ENCODE measurements around the gene CIB2. TPM values are rescaled to one million over a fixed set of nuclear protein-coding genes. Genes with fewer than 3 reads are reported as not detected.

The CIB2 gene
- total RNA-seq, 2 donors from 2014 or later: 40.6 to 41.7 TPM

DNA sequence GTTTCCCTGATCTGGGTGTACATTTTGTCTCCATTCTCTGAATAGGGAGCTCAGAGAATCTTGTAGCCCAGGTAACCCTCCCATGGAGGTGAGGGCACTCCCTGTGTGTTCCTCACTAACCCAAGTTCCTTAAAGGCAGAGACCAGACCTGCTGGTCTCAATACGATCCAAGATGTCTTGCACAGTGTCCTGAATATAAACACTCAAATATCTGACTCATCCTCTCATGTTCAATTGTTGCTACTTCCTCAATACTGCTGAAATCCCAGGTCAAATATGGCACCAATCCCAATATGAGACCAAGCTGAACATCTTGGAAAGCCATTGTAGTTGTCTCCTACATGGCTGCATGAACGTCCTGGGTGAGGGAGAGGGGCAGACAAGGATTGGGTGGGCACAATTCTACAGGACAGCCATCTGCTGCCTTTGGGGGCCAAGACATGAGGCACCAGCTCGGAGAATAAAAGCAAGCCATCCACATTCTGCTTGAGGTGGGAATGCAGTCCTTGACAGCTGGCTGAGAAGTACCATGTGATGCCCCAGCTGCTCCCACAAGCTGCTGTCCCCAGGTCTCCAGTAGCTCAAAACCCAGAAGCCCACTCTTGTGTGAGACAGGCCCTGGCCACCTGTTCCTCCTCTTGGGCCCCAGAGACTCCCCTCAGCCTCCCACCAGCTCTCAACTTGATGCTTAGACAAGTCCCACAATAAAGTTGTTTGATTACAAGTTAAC, 72.0 kb downstream of the CIB2 start:
- Mint-ChIP-seq H3K9me3 (no peaks in the 10 kb centered on the region), H3K4me3 (no peak overlapping the region), H3K4me1 (peaks cover 18% of the 10 kb centered on the region), H3K27ac (no peak overlapping the region), H3K36me3 (ENCODE audit: low read depth) (no peaks in the 10 kb centered on the region), H3K27me3 (ENCODE audit: insufficient read depth) (peaks cover 29% of the 10 kb centered on the region)
- Histone ChIP-seq H3K4me3 (ENCODE audit: low read length) (no peak overlapping the region), H3K27me3 (ENCODE audit: control insufficient read depth, insufficient read depth, low read length, poor library complexity, severe bottlenecking) (peaks cover 46% of the 10 kb centered on the region), H3K9ac (ENCODE audit: extremely low read depth, low read length, poor library complexity, severe bottlenecking) (no peak overlapping the region), H3K4me1 (ENCODE audit: control insufficient read depth, insufficient read depth, low read length) (peaks cover 2% of the 10 kb centered on the region), H3K9me3 (ENCODE audit: control insufficient read depth, low read length) (no peaks in the 10 kb centered on the region), H3K27ac (ENCODE audit: low read depth, low read length) (no peak overlapping the region), H3K36me3 (ENCODE audit: control insufficient read depth, insufficient read depth, low read length) (no peaks in the 10 kb centered on the region)
- no peak for DNase-seq
- TF ChIP-seq, protein P1, sequence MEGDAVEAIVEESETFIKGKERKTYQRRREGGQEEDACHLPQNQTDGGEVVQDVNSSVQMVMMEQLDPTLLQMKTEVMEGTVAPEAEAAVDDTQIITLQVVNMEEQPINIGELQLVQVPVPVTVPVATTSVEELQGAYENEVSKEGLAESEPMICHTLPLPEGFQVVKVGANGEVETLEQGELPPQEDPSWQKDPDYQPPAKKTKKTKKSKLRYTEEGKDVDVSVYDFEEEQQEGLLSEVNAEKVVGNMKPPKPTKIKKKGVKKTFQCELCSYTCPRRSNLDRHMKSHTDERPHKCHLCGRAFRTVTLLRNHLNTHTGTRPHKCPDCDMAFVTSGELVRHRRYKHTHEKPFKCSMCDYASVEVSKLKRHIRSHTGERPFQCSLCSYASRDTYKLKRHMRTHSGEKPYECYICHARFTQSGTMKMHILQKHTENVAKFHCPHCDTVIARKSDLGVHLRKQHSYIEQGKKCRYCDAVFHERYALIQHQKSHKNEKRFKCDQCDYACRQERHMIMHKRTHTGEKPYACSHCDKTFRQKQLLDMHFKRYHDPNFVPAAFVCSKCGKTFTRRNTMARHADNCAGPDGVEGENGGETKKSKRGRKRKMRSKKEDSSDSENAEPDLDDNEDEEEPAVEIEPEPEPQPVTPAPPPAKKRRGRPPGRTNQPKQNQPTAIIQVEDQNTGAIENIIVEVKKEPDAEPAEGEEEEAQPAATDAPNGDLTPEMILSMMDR (conservative IDR thresholded peaks at IDR 0.05): no peak
- 93 to 100% methylated on average over 3 of the region's 3 CpGs for WGBS, 2 experiments (ENCODE audit: insufficient coverage in 1 of 2, insufficient read length in 1 of 2)

DNA sequence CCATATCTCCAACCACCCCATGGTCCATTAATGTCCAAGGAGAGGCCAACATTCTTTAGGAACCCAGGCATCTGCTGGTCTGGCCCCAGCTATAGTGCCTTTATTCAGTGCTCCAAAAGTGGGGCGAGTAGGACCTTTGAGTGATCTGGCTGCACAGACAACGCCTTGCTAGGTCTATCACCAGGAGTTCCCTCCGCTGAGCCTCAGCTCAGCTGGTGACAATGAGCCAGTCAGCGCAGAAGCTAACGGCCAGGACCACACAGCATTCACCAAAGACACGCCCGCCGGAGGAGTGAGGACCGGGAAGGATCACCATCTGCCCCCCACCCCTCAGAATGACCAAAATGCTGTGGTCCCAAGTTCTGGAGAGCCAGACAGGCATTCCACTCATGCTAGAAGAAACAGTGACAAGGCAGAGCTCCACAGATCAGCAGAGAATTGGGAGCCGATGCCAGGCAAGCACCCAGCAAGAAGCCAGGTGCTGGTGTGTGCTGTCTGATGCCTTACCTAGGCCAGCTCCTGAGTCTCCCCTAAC, 72.8 kb downstream of the CIB2 start:
- Mint-ChIP-seq H3K27ac (peak overlapping the region; percentile 50), H3K4me3 (no peak overlapping the region), H3K36me3 (ENCODE audit: low read depth) (no peaks in the 10 kb centered on the region), H3K27me3 (ENCODE audit: insufficient read depth) (peaks cover 29% of the 10 kb centered on the region), H3K4me1 (peaks cover 18% of the 10 kb centered on the region), H3K9me3 (no peaks in the 10 kb centered on the region)
- no peak overlapping the region for H3K27ac ChIP-seq (ENCODE audit: low read depth, low read length)
- H3K9ac ChIP-seq (ENCODE audit: extremely low read depth, low read length, poor library complexity, severe bottlenecking): no peak overlapping the region
- peaks cover 2% of the 10 kb centered on the region for H3K4me1 ChIP-seq (ENCODE audit: control insufficient read depth, insufficient read depth, low read length)
- TF ChIP-seq, protein P1 (conservative IDR thresholded peaks at IDR 0.05): no peak
- peaks cover 44% of the 10 kb centered on the region for H3K27me3 ChIP-seq (ENCODE audit: control insufficient read depth, insufficient read depth, low read length, poor library complexity, severe bottlenecking)
- no peaks in the 10 kb centered on the region for H3K36me3 ChIP-seq (ENCODE audit: control insufficient read depth, insufficient read depth, low read length)
- H3K9me3 ChIP-seq (ENCODE audit: control insufficient read depth, low read length): no peaks in the 10 kb centered on the region
- no peak for DNase-seq
- H3K4me3 ChIP-seq (ENCODE audit: low read length): no peak overlapping the region
- WGBS, 2 experiments (ENCODE audit: insufficient coverage in 1 of 2, insufficient read length in 1 of 2): 90% methylated on average over 9 to 10 of the region's 10 CpGs

DNA sequence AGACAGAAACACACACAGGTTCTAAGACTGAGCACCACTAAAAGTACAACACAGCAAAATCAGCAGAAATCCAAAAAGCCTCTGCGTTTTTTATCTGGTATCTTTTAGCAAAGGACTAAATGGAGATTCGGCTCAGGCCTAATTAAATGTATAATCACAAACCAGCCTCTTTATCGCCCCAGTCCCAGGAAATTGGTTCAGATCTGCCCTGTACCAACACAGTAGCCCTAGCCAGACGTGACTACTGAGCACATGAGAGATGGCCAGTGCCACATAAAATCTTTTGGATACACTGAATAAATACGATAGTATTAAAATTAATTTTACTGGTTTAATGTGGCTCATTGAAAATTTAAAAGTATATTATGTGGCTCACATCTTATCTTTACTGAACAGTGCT, 73.4 kb downstream of the CIB2 start:
- Histone ChIP-seq H3K9me3 (ENCODE audit: control insufficient read depth, low read length) (no peaks in the 10 kb centered on the region), H3K27ac (ENCODE audit: low read depth, low read length) (no peak overlapping the region), H3K36me3 (ENCODE audit: control insufficient read depth, insufficient read depth, low read length) (no peaks in the 10 kb centered on the region), H3K27me3 (ENCODE audit: control insufficient read depth, insufficient read depth, low read length, poor library complexity, severe bottlenecking) (peaks cover 38% of the 10 kb centered on the region), H3K4me1 (ENCODE audit: control insufficient read depth, insufficient read depth, low read length) (peaks cover 2% of the 10 kb centered on the region), H3K9ac (ENCODE audit: extremely low read depth, low read length, poor library complexity, severe bottlenecking) (no peak overlapping the region), H3K4me3 (ENCODE audit: low read length) (no peak overlapping the region)
- 95 to 100% methylated on average over 2 to 5 of the region's 5 CpGs for WGBS, 2 experiments (ENCODE audit: insufficient coverage in 1 of 2, insufficient read length in 1 of 2)
- Mint-ChIP-seq H3K27ac (no peak overlapping the region), H3K4me1 (peaks cover 18% of the 10 kb centered on the region), H3K36me3 (ENCODE audit: low read depth) (no peaks in the 10 kb centered on the region), H3K27me3 (ENCODE audit: insufficient read depth) (peaks cover 29% of the 10 kb centered on the region), H3K9me3 (no peaks in the 10 kb centered on the region), H3K4me3 (no peak overlapping the region)
- no peak for DNase-seq
- TF ChIP-seq, protein P1 (conservative IDR thresholded peaks at IDR 0.05): no peak

Measured in endodermal cell (in vitro differentiated cells).